ENCODE measurements around the gene OLIG1.

OLIG1 gene

DNA sequence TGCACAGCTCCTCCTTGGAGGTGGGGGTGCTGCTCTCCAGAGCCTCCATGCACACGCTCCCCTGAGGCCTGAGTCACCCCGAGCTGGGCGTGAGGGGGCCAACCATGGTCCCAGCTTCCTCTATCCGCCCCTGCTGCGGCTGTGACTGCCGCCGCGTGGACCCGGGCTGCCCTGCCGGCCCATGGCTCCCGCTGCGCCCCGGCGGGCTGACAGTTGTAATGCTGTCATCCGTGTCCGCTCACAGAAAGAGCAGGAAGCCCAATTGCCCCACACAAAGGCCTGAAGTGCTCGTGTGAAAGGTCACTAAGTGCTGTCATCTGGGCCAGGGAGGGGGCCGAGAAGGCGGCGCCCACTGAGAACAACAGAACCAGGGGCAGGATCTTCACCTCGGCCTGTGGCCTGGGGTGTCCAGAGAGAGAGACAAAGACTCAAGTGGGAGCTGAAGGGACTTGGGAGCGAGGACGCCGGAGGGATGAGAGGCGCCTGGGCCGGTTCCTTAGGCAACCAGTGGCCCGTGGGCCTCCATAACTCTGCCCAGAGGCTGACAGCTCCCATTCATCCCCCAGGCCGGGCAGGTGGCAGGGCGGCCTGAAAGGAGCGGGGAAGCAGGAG lies 31.5 kb downstream of the OLIG1 start:
- DNase-seq (ENCODE audit: low read depth) = no peak

DNA sequence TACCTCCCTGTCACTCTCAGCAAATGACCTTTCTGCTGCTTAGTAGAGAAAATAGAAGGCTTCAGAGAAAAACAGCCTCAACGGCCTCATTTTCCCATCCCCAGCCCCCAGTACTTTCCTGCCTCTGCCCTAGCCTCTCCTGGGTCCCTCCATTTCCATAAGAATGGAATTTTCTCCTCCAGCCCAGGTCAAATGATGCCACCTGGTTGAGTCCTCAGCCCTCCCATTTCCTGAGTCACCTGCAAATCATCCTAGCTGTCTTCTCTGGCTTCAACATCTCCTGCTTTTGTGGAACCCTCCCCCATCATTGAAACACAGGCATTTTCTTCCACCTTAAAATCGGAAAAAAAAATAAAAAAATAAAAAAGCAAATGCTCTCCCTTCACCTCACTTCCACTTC lies 35.1 kb downstream of the OLIG1 start:
- DNase-seq (ENCODE audit: low read depth) = no peak

- DNase-seq (ENCODE audit: low read depth) = no peak
Measured at GRCh38 chr21:33108228-33108627, 38.3 kb downstream of the OLIG1 start.

DNA sequence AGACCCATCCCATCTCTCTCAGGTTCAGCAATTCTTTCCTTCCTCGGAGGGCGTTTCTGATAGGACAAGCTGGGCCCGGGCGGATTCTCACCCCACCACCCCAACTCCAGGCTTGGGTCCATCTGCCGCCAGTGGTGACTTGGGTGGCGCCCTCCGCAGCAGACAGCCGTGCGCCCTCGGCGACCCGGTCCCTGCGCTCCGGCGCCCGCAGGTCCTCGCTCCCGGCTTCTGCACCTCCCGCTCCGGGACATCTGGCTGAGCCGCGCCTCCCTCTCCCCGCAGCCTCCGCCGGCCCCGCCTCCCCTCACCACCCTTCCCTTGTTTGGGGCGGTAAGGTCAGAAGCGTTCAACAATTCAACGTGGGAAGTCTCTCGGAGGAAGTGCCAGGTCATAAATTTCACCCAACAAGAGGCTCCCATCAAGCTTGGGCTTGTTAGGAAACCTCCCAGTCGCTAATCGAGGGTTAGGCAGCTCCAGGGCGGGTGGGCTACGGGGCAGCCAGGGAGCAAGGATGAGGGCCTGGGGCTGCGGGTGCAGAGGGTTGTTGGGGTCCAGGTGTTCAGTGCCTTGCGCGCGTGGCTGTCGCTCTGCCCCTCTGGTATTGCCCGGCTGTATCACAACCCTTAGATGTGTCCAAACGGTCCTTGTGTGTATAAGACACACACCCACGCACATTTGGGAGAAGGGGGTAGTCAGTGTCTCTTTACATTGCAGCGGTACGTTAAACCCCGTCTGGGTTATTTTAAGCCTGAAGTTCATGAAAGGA lies 39.8 kb downstream of the OLIG1 start:
- DNase-seq (ENCODE audit: low read depth) = no peak

DNA sequence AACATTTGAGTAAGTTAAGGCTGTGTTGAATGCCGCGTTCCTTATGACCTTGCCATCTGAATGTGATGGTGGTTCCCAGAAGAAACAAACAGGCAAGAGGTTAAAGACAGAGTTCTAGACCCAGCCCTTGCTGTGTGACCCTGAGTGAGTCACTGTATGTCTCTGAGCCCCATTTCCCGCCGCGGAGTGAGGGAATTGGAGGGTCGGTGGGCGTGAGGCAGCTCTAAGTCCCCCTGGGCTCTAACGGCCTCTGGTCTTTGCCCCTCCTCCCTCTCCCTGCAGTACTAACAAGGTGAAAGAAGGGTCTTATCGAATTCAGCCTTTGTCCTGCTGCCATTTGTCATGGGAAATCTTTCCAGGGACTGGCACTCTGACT lies 40.4 kb downstream of the OLIG1 start:
- no peak for DNase-seq (ENCODE audit: low read depth)

DNA sequence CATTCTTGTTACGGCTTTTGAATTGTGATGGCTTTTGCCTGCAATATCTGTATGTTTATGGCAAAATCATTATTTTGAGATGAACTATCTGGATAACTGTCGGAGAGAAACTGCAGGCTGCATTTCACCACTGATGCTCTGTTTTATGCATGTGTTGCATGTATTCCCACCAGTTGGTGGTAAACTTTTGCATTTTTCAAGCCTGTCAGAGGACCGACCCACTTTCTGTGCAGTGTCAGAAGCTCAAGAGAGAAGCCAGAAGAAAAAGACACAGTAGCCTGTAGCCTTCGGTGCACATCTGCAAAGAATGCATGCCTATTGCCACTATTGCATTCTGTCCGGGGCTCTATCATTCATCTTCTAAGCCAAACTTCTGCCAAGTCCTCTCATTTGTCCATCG lies 41.6 kb downstream of the OLIG1 start:
- no peak for DNase-seq (ENCODE audit: low read depth)

- DNase-seq (ENCODE audit: low read depth) = no peak
Measured at GRCh38 chr21:33112151-33112550, 42.2 kb downstream of the OLIG1 start.

DNA sequence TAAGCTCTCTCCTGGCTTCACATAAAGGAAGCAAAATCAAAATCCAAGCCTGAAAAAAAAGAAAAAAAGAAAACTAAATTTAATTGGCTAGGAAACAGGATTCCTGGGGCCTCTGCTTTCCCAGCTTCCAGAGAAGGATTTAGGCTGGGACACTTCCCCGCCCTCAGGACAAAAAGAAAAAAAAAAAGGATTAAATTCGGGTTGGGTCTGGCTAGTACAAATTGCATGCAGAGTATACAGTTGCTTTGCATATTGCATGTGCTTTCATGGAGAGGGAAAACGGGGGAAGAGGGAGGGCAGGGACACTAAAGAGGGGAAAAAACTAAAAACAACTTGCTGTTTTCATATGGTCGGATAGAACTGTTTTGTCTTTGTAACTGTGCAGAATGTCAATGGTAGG lies 42.7 kb downstream of the OLIG1 start:
- no peak for DNase-seq (ENCODE audit: low read depth)

DNA sequence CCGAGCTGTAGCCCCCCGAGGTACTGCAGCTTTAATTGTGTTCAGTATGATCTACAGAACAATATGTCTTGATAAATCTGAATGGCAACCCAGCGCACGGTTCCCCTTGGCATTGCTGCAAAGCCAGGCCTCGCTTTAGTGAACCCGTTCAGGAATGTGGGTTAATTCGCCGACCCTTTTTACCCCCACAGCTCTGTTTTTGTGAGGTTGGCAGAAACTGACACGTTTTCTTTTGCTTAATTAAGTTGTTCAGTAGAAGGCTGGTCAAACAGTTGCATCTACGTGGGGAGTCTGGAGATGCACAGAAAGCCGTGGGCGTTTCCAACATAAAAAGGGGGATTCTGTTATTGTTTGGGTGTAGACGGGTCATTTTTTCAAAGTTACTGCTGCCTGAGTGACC lies 43.2 kb downstream of the OLIG1 start:
- DNase-seq (ENCODE audit: low read depth) = no peak

DNA sequence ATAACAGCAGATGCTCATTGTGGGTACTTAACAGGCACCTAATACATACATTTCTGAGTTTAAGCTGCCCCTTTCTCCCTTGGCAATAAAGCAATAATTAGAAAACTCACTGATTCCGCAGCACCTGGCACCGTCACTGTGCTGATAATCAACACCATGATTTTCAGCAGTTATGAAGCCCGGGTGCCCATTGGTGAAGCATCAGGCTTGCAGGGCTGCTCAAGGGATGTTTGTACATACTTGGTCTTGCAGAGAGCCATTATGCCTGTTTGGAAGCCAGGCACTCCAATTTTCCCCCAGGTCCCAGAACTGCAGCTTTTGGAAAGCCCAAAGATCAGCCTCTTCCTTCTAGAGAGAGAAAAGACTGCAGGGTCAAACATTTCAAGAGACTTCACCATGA lies 44.3 kb downstream of the OLIG1 start:
- no peak for DNase-seq (ENCODE audit: low read depth)

GRCh38 chr21:33115631-33116510 lies 45.9 kb downstream of the OLIG1 start:
- DNase-seq (ENCODE audit: low read depth) = no peak

GRCh38 chr21:33116676-33117075 lies 46.7 kb downstream of the OLIG1 start:
- no peak for DNase-seq (ENCODE audit: low read depth)

DNA sequence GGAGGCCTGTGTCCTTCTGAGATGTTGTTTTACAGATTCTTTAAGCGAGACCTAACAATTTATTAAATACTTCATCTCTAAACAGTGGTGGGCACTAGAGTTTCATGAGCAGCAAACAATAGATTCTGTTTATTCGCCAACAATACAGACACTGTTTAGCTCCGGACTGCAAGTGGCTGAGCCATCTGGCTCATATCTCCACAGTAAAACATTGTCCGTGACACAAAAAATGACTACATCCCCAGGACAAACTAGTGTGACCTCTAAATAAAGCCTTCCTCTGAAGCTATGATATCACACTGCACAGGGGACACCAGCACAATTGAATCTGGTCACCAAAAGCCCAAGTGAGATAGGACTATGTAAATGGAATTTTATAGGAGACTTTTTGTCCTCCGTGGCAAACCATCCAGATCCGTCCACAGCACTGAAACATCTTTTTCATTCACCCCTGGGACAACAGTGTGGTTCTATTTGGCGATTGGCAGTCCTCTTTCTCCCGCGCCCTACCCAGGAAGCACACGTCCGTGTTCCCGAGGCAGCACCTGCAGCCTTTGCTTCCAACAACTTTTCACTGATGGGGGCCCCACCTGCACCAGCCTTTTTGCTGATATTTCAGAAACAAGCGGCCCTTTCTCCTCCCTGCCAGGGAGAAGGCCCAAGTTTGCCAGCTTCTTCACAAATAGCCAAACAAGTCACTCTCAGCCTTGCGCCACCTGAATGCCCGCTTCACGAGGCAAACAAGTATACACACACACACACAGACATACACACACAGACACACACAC lies 47.4 kb downstream of the OLIG1 start:
- no peak for DNase-seq (ENCODE audit: low read depth)

Data from stimulated activated CD8-positive, alpha-beta memory T cell treated with anti-CD3 and anti-CD28 coated beads, Interleukin-15, amount 100 ng/mL, for 24 hours (primary cell).